Smooth muscle cell (in vitro differentiated cells): ENCODE results near the gene THSD7B. TPM values are rescaled to one million over a fixed set of nuclear protein-coding genes. Genes with fewer than 3 reads are reported as not detected.

Experiments used
- DNase-seq: peaks from one replicate; lab custom pipeline; 2025; ENCODE audit not compliant: unreplicated experiment; lab: John Stamatoyannopoulos, UW
- H2AFZ ChIP-seq: fragments of 200-600 bp; sonication (generic); 2 replicates; pipeline ENCODE4 v1.6.0; 2016; ENCODE audit warnings: antibody characterized with exemption, low read depth, mild to moderate bottlenecking
- H3F3A ChIP-seq: fragments of 200-600 bp; sonication (generic); 2 replicates; pipeline ENCODE4 v1.6.0; 2017; ENCODE audit warnings: antibody characterized with exemption, low read depth
- H3K27ac ChIP-seq: fragments of 200-600 bp; sonication (generic); 2 replicates; pipeline ENCODE4 v1.5.1; 2016; ENCODE audit warnings: low read depth, mild to moderate bottlenecking
- H3K27me3 ChIP-seq: fragments of 200-600 bp; sonication (generic); 2 replicates; pipeline ENCODE4 v1.6.1; 2016; ENCODE audit warnings: low read depth, mild to moderate bottlenecking
- H3K36me3 ChIP-seq: fragments of 200-600 bp; sonication (generic); 2 replicates; pipeline ENCODE4 v1.5.1; 2016; ENCODE audit warnings: low read depth
- H3K4me1 ChIP-seq: fragments of 200-600 bp; sonication (generic); 2 replicates; pipeline ENCODE4 v1.5.1; 2016; ENCODE audit warnings: low read depth
- H3K4me2 ChIP-seq: fragments of 200-600 bp; sonication (generic); 2 replicates; pipeline ENCODE4 v1.6.0; 2016; ENCODE audit warnings: mild to moderate bottlenecking
- H3K4me3 ChIP-seq: fragments of 200-600 bp; sonication (generic); 2 replicates; pipeline ENCODE4 v1.5.1; 2016; ENCODE audit warnings: mild to moderate bottlenecking
- H3K79me2 ChIP-seq: fragments of 200-600 bp; sonication (generic); 2 replicates; pipeline ENCODE4 v1.6.0; 2016; ENCODE audit warnings: low read depth, mild to moderate bottlenecking
- H3K9ac ChIP-seq: fragments of 200-600 bp; sonication (generic); 2 replicates; pipeline ENCODE4 v1.6.0; 2016; ENCODE audit warnings: low read depth
- H3K9me3 ChIP-seq: fragments of 200-600 bp; sonication (generic); replicated peaks from 2 replicates; pipeline ENCODE4 v1.5.1; 2016; ENCODE audit warnings: low read depth
- H4K20me1 ChIP-seq: fragments of 200-600 bp; sonication (generic); 2 replicates; pipeline ENCODE4 v1.6.0; 2016; ENCODE audit warnings: low read depth
- CTCF ChIP-seq: fragments of 200-600 bp; sonication (generic); IDR thresholded peaks from 2 replicates; pipeline ENCODE4 v1.5.1; 2017; ENCODE audit warnings: borderline replicate concordance, mild to moderate bottlenecking, antibody characterized with exemption; ENCODE audit not compliant: insufficient read depth, poor library complexity, severe bottlenecking
- WGBS: methylation state at CpG from one replicate; pipeline ENCODE4 v1.1.7; 2016; ENCODE audit warnings: low lambda C conversion rate; 5-methylcytosine and 5-hydroxymethylcytosine counted together
- polyA plus RNA-seq: library from polyadenylated mRNA; unstranded; fragments of >200 nt; fragmentation: Nextera tagmentation; extraction: Ambion mirVana; gene quantifications from 2 replicates; pipeline ENCODE4 v1.2.1, GENCODE V29; 2016
- total RNA-seq: library from RNA; depleted of rRNA; stranded (reverse); fragments of >200 nt; gene quantifications from 2 replicates; pipeline ENCODE4 v1.2.3, GENCODE V29; 2014

Gene THSD7B
- total and polyA plus RNA-seq, 2 experiments from 2014 or later: not detected

- no peak overlapping the region for H3K9ac ChIP-seq
- no peaks in the 10 kb centered on the region for H3K9me3 ChIP-seq
- H3K4me2 ChIP-seq: no peak overlapping the region
- H4K20me1 ChIP-seq: no peaks in the 10 kb centered on the region
- H3K27ac ChIP-seq: no peak overlapping the region
- no peaks in the 10 kb centered on the region for H3F3A ChIP-seq
- no peak overlapping the region for H3K4me3 ChIP-seq
- 89% methylated on average over 2 of the region's 2 CpGs for WGBS
- no peaks in the 10 kb centered on the region for H3K79me2 ChIP-seq
- no peak for TF ChIP-seq CTCF
- H2AFZ ChIP-seq: no peak overlapping the region
- H3K36me3 ChIP-seq: no peaks in the 10 kb centered on the region
- H3K4me1 ChIP-seq: no peaks in the 10 kb centered on the region
- DNase-seq: no peak
- H3K27me3 ChIP-seq: no peaks in the 10 kb centered on the region
These were observed 128.8 kb downstream of the THSD7B start for GRCh38 chr2:136894007-136894634.

GRCh38 chr2:136901732-136902131, 136.4 kb downstream of the THSD7B start:
- WGBS: 88% methylated on average over 4 of the region's 4 CpGs
- no peaks in the 10 kb centered on the region for H3K27me3 ChIP-seq

GRCh38 chr2:136905779-136906178, 140.4 kb downstream of the THSD7B start:
- no peak for TF ChIP-seq CTCF
- Histone ChIP-seq H3K9ac (no peak overlapping the region), H3K36me3 (no peaks in the 10 kb centered on the region), H3K79me2 (no peaks in the 10 kb centered on the region), H3K4me2 (no peak overlapping the region), H3K27ac (no peak overlapping the region), H3K9me3 (no peaks in the 10 kb centered on the region), H3K4me1 (no peaks in the 10 kb centered on the region), H4K20me1 (no peaks in the 10 kb centered on the region), H2AFZ (no peak overlapping the region), H3F3A (no peaks in the 10 kb centered on the region), H3K4me3 (no peak overlapping the region), H3K27me3 (no peaks in the 10 kb centered on the region)
- 76% methylated on average over 2 of the region's 2 CpGs for WGBS
- DNase-seq: no peak

More at GRCh38 chr2:136901732-136902131, 136.4 kb downstream of the THSD7B start:
- no peak for DNase-seq
- Histone ChIP-seq H3K4me3 (no peak overlapping the region), H3K36me3 (no peaks in the 10 kb centered on the region), H3K79me2 (no peaks in the 10 kb centered on the region), H3K9me3 (no peaks in the 10 kb centered on the region), H3K4me1 (no peaks in the 10 kb centered on the region), H3K27ac (no peak overlapping the region), H3K9ac (no peak overlapping the region), H3K4me2 (no peak overlapping the region), H3F3A (no peaks in the 10 kb centered on the region), H4K20me1 (no peaks in the 10 kb centered on the region), H2AFZ (no peak overlapping the region)
- no peak for TF ChIP-seq CTCF

GRCh38 chr2:136909777-136910176, 144.4 kb downstream of the THSD7B start:
- Histone ChIP-seq H3K4me2 (no peak overlapping the region), H2AFZ (no peak overlapping the region), H4K20me1 (no peaks in the 10 kb centered on the region), H3F3A (no peaks in the 10 kb centered on the region), H3K27me3 (no peaks in the 10 kb centered on the region), H3K9me3 (no peaks in the 10 kb centered on the region), H3K36me3 (no peaks in the 10 kb centered on the region), H3K4me1 (no peaks in the 10 kb centered on the region), H3K79me2 (no peaks in the 10 kb centered on the region), H3K4me3 (no peak overlapping the region), H3K27ac (no peak overlapping the region), H3K9ac (no peak overlapping the region)
- no peak for TF ChIP-seq CTCF
- 24% methylated on average over 1 of the region's 1 CpG for WGBS
- no peak for DNase-seq
